Effector CD4-positive, alpha-beta T cell (primary cell): ENCODE results near the gene RETSAT.
"Not testable (repeated sequence)": the region's sequence is repeated elsewhere in the genome, so short reads cannot be mapped to it uniquely, and the experiment has no call there.

Experiments used
- DNase-seq: peaks from one replicate; pipeline ENCODE4 v3.0.0-alpha.2; 2020

The RETSAT gene

DNA sequence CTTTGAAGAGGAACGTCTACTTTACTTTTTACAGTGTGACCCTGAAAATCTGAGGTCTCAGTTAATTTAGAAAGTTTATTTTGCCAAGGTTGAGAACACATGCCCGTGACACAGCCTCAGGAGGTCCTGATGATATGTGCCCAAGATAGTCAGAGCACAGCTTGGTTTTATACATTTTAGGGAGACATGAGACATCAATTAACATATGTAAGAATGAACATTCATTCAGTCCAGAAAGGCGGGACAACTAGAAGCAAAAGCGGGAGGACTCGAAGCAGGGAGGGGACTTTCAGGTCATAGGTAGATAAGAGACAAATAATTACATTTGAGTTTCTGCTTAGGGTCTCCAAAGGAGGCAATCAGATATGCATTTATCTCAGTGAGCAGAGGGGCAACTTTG is 23.9 kb upstream of the RETSAT start:
- no peak for DNase-seq

DNA sequence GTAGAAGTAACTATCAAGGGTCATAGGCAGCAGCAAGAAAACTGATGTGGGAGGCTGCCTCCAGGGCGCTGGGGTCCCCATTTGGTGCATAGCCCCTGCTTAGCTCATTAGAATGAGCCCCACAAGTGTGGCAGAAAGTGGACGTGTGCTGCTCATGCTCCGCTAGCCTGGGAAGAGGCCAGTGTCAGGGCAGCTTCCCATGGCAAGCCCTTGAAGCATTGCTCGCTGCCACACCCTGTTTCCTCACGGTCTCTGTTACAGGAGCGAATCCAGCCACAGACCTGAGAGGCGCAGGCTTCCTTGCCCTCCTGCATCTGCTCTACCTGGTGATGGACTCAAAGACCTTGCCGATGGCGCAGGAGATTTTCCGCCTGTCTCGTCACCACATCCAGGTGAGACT is 22.8 kb upstream of the RETSAT start:
- no peak for DNase-seq

DNA sequence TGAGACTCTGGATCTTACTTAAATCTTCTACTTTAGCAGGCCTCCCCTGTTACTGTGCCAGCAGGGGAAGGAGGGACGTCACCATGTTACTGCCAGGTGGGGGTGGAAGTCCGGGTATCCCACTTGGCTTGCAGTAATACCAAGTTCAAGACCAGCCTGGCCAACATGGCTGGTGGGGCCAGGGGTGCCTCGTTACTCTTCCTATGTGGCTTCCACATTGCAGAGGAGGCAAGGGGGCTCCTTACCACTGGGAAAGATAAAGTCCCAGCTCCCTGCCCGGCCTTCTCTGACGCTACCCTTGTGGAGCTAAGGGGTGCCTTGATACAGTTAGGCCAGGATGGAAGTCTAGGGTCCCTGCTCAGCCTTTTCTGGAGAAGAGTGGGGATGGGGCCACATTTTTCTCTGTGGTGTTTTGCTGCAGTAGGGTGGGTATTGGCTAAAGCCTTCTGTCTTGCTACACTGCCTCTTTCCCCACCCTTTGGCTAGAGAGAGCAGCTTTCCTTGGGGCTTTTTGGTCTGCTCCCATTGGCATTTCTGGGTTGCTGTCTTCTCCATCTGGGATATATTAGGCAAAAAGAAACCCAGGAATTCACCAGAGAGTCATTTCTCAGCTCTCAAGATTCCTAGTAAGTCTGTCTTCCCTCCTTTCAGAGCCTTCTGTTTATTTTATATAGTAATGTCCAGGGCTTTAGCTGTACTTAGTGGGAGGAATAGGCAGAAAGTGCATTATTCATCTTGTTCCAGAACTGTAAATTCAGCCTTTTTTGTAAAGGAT is 22.1 kb upstream of the RETSAT start:
- no peak for DNase-seq

DNA sequence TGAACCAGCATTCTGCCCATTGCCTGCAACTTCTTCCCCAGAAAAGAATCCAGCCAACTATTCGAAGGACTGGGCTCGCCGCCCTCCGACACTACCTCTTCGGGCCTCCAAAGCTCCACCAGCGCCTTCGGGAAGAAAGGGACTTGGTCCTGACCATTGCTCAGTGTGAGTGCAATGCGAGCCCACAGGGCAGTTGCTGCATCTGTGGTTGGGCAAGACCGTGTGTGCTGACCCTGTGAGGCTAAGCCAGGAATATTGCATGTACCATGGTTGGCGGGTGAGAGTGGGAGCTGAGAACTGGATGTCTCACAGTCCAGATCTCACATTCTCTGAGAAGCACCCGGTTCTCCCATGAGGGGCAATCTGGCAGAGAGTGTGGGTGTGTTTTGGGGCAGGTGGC is 16.7 kb upstream of the RETSAT start:
- no peak for DNase-seq

DNA sequence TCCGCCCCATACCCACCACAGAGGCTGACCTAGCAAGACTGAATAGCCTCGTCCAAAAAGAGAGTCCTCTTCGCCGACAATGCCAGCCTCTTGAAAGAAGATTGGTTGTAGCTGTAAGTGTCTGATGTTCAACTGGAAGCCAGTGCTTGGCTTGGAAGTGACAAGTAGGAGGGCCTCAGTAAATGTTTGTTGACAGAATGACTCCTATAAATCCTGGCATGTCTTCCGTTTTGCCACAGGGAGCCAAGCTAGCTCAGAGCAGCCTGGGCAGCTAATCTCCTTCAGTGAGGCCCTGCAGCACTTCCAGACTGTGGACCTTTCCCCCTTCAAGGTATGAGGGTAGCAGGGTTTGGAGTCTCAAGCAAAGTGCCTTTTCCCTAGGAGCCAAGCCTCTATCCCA is 15.2 kb upstream of the RETSAT start:
- no peak for DNase-seq

DNA sequence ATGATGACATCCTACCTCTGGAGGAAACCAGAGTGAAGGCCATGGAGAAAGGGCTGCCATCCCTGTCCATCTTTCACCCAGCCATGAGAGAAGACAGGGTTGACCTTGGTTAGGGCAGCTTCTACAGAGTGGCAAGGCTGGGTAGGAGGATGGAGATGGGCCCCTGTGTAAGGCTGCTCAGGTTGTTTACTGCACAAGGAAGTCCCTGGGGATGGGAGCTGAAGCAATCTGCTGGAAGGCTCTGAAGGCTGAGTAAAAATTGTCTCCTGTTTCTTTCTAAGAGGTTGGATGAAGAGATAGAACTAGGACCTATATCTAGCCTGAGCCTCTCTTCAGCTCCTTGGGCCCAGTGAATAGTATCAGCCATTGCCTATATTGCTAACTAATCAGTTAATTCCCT is 14.6 kb upstream of the RETSAT start:
- DNase-seq, result no peak

DNA sequence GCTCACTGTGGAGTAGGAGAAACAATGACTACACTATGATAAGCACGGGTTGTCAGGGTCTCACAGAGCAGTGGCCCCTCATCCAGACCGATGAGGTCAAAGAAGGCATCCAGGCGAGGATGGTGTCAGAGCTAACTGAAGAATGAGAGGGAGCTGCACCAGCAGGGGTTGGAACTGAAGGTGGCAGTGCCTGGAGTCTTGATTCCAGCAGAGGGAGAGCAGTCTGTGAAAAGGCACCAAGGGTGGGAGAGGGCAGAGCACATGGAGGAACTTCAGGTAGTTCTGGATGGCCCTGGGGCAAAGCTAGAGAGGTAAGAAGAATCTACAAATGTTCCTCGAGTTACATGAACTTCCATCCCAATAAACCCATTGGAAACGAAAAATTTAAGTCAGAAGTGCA is 12.9 kb upstream of the RETSAT start:
- no peak for DNase-seq

DNA sequence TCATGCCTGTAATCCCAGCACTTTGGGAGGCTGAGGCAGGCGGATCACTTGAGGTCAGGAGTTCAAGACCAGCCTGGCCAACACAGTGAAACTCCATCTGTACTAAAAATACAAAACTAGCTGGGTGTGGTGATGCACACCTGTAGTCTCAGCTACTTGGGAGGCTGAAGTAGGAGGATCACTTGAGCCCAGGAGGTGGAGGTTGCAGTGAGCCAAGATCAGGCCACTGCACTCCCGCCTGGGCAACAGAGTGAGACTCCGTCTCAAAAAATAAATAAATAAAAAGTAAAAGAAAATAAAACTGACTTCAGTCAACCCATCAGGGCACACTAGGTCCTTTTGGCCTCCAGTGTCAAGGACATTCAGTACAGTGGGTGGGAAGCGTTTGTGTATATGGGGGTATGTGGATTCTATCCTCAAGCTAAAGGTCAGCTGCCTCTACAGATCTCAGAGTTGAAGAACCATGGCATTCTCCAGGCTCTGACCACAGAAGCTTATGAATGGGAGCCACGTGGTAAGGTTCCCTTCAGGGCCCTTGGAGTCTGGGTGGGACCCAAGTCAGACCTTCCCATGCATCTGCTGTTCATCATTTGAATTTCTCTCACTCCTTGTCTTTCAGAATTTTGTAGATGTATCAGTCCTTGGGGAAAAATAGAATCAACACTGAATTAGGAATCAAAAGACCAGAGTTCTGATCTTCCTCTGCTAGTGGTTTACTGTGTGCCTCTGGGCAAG is 8.5 kb upstream of the RETSAT start:
- not testable (repeated sequence) for DNase-seq

DNA sequence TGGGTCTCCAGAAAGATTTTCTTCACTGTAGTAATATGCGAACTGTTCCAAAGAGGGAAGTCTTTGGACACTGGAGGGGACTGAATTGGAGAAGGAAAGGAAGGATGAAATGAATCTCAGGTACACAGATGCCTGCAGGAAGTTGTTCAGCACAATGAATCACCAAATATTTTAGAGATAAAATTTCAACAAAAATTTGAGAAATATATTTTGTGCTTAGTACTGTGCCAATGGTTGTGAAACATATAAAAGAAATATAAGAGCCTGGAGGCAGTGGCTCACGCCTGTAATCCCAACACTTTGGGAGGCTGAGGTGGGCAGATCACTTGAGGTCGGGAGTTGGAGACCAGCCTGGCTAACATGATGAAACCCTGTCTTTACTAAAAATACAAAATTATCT is 3.4 kb upstream of the RETSAT start:
- no peak for DNase-seq

DNA sequence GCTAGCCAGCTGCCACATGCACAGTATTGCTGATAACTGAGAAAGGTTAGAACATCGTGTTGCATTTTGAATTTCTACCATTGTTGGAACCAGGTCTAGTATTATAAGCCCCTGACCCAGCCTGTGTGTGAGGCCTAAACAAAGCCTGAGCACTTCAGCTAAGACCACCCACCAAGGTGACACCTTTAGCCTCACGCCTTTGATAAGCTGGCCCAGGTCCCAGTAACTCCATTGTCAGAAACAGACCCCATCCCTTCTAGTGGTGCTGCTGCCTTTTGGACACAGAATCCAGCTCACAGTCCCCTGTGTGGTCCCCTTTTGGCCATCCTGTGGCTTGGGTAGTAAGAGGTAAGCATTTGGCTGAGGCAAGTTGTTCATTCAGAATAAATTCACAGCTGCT is 1.9 kb upstream of the RETSAT start:
- DNase-seq, result no peak

DNA sequence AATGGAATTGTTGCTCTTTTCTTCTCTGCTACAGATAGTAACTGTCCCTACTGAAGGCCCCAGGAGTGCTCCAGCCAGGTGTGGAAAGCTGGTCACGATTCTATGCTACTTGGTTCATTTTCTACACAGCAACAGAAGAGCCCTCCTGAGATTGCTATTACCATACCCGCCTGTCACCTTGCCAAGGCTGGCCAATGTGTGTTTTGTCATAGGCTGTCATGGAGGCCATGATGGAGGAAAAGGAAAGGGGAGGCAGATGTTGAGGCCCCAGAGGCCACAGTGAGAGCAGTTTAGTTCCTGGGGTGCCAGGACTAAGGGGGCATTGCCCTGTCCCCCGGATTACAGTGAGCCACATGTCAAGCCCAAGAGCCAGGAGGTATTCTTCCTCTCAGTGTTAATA is 1.2 kb upstream of the RETSAT start:
- no peak for DNase-seq

DNA sequence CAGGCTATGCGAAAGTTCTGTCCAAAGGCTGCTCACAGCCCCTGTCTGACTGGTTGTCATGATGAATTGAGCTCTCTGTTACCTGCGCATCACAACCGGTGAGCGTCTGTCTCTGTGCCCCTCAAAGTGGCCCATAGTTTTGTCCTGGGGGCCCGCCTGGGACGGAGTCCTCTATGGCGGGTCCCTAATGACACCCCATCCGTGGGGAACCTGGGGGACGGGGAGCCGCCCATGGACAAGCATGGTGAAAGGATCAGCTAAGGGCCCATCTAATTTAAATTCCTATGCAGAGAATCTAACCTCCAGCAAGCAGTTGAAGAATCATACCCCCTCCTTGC is 714 bp upstream of the RETSAT start:
- DNase-seq, result no peak

DNA sequence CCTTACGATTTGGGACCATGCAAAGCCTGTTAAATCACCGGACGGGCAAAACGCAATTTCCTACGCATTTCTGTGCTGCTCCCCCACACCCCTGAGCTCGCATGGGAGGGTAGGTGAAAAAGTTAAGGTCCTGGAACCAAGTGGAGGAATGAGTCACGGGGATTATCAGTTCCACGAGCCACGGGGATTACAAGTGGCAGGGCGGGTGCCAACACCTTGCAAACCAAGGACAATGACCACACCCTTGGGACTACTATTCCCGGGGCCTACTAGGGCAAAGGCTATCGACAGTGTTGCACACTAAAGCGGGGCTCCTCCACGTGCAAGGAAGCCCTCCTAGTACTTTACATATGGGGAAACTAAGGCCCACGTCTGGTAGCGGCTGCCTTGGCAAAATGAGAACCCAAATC is 447 bp downstream of the RETSAT start:
- no peak for DNase-seq

DNA sequence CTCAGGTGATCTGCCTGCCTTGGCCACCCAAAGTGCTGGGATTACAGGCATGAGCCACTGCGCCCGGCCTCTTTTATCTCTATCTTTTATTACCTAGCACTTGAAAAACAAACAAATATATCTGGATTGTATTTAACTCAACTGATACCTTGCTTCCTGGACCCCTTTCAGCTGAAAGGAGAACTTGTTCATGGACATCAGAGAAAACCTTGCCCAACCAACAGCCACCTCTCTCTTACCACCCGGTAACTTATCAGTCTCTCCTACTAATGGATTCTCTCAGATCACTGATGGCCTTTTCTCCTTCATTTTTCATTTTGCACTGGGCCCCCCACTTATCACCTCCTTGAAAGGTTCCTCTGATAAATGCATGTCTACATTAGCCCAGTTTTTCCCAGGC is 6.7 kb downstream of the RETSAT start:
- no peak for DNase-seq

DNA sequence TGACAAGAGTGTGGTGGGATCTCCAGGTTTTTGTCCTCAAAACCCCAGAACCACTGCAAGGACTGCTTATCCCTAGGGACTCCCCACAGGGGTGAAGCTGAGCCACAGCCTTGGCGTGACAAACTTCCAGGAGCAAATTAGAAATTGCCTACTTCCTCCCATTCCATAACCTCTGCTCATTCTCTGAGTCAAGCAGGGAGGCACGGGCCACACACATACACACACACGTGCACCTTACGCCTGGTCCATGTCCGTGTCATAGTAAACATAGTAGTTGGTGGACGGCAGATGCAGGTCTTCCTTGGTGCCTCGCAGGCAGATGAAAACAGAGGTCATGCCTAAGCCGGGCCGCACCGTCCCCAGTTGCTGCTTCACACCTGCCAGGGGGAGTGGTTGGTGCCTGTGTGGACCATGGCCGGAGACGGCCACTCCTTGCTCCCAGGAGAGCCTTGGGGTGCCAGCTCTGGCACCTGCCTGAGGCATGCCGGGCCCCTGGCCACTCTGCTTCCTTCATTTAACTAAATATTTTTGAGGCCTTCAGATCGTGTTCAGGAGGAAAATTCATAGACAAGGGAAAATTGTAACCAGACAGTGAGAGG is 9.9 kb downstream of the RETSAT start:
- no peak for DNase-seq

DNA sequence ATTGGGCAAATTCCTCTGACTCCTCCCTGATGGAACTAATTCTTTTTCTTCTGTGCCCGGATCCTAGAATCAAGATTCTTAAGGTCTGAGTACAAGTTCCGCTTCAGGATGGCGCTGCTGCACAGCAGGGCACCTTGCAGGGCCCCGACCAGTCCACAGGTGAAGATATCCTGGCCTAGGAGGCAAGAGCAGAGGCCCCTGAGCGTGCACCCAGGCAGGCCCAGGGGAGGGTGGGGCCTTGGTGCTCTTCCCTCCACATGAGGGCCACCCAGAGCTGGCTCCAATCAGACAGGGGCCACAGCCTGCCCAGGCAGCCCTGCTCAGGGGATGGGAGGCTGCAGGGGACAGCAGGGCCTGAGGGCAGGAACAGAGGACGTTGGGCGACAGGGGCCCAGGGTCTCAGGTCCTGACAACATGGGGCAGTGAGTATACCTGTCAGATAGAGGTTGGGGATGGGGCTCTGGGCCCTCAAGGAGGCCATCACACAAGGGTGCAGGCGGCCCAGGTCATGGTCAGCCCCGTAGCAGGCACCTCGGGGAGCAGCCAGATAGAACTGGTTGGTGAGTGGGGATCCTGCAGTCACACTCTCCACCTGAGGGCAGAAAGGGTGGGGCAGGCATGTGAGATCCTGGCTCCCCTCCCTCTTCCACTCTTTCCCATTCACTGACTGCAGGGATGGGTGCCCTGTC is 11.0 kb downstream of the RETSAT start:
- not testable (repeated sequence) for DNase-seq

DNA sequence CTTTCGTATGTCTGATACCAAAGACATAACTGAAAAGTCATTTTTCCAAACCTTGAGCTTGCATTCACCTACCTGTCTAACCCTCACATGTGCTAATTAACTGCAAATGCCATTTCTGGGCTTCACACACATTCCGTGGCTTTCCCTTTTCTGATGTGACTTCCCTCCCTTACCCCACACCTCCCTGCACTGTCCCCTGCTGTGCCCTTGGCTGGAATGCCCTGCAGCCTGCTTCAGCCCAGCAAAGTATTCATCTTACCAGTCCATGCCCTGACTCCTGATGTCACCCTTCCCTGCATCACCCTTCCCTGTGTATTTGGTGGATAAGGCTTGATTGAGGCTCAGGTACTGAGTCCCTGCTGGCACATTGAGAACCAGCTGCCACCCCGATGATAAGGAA is 12.2 kb downstream of the RETSAT start:
- no peak for DNase-seq

DNA sequence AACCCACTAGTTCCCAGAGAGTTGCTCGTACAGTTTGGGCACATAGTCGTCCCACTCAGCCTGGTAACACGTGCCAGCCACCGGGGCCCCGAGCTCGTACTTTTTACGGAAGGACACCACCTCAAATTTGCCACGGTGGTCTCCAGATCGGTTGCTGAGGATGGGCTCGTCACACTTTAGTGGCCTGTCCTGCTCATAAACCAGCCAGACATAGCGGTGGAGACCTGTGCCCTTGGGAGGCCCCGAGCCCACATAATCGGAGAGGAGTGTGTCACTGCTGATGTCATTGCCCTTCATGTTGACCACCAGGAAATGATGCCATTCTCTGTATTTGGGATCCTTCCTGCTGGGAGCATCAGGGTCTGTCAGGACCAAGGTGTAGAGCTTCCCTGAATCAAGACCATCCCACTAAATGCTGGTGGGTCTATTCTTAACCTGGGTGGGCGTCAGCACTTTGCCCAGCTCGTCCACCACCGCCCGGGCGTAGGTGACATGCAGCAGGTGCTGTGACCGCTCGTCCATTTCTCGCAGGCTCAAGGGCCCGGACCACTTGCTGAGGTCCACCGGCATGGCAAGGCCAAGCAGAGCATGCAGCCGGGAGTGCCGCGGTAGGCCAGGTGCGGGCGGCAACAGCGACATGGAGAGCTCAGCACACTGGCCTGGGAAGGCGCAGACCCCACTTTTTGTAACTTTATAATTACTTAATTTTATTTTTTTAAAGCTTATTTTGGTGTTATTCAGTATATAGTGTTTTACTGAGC is 12.9 kb downstream of the RETSAT start:
- no peak for DNase-seq

DNA sequence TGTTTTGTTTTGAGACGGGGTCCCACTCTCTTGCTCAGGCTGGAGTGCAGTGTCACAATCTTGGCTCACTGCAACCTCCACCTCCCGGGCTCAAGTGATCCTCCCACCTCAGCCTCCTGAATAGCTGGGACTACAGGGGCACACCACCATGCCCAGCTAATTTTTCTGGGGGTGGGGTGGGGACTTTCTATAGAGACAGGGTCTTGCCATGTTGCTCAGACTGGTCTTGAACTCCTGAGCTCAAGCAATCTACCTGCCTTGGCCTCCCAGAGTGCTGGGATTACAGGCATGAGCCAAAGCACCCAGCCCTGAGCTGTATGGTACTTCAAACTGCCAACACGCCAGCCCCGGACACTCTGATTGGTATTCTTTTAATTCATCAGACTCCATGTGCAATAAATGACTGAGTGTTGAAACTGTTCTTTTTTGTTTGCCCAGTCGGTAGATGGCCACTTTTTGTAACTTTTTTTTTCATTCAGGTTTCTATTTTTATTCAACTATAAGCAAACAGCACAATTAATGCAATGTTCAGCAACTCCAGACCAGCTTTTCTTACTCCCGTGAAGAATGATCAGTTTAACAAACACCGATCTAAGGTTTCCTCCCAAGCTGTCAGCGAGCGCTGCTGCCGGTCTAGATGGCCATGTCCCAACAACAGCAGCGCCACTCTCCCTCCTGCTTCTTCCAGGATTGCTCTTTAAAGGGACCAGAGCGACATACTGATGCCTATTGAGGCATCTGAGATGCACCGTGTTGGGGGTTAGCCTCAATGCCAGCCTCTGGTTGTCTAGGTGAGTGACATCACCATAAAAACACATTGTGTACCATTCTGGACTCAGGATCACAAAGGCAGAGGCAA is 14.1 kb downstream of the RETSAT start:
- no peak for DNase-seq

DNA sequence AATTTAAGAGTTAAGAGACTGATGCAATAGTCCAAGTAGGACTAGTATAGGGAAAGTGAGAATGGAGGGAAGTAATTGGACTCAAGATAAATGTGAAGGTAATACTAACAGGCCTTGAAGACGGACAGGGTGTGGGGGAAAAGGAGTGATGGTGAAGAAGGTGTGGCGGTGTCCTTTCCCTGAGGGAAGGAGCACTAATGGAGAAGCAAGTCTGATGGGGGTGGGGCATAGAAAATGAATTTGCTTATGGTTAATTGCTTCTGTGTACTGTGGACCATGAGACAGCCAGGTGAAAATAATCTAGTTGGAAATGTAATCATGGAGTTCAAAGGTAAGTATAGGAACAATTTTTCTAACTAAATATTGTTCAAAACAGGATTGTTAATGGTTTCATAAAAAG is 19.4 kb downstream of the RETSAT start:
- DNase-seq, result no peak

DNA sequence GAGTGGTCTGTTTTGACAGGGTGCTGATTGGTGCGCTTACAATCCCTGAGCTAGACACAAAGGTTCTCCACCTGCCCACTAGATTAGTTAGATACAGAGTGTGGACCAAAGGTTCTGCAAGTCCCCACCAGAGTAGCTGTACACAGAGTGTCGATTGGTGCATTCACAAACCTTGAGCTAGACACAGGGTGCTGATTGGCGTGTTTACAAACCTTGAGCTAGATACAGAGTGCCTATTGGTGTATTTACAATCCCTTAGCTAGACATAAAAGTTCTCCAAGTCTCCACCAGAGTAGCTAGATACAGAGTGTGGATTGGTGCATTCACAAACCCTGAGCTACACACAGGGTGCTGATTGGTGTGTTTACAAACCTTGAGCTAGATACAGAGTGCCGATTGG is 20.5 kb downstream of the RETSAT start:
- not testable (repeated sequence) for DNase-seq
